Stimulated activated CD8-positive, alpha-beta memory T cell treated with anti-CD3 and anti-CD28 coated beads, Interleukin-12 subunit alpha, Interleukin-12 subunit beta, amount 100 ng/mL, for 24 hours (primary cell): Measurements from ENCODE around the gene SMPD2.

Experiments used
- DNase-seq: peaks from one replicate; pipeline ENCODE4 v3.0.0-alpha.2; 2020; ENCODE audit errors: extremely low read depth

The SMPD2 gene

GRCh38 chr6:109440331-109441068 is at the start of gene SMPD2, which contains the start of gene PPIL6:
Gene SMPD2, plus strand, starts transcription at chr6:109440724. Its CDS starts 398 bp downstream, at chr6:109441122.
Gene PPIL6, minus strand, starts transcription at chr6:109440628. Its CDS starts 38 bp downstream, at chr6:109440590.
- DNase-seq, result peak; percentile 42

- DNase-seq, result no peak
Measured at GRCh38 chr6:109393157-109393885, 47.2 kb upstream of the SMPD2 start.

GRCh38 chr6:109393886-109394281 is 46.6 kb upstream of the SMPD2 start:
- DNase-seq, result no peak

- no peak for DNase-seq
Measured at GRCh38 chr6:109396046-109396718, 44.3 kb upstream of the SMPD2 start.

GRCh38 chr6:109397020-109397419 is 43.5 kb upstream of the SMPD2 start:
- no peak for DNase-seq

- no peak for DNase-seq
Measured at GRCh38 chr6:109406196-109406595, 34.3 kb upstream of the SMPD2 start.

- no peak for DNase-seq
Measured at GRCh38 chr6:109411034-109411433, 29.5 kb upstream of the SMPD2 start.

GRCh38 chr6:109417646-109418045 is 22.9 kb upstream of the SMPD2 start:
- DNase-seq, result no peak

- no peak for DNase-seq
Measured at GRCh38 chr6:109420751-109421150, 19.8 kb upstream of the SMPD2 start.

GRCh38 chr6:109421184-109421583 is 19.3 kb upstream of the SMPD2 start:
- DNase-seq, result no peak

- no peak for DNase-seq
Measured at GRCh38 chr6:109424946-109425345, 15.6 kb upstream of the SMPD2 start.

- DNase-seq, result no peak
Measured at GRCh38 chr6:109428889-109429477, 11.5 kb upstream of the SMPD2 start.

GRCh38 chr6:109429496-109429895 is 11.0 kb upstream of the SMPD2 start:
- no peak for DNase-seq

GRCh38 chr6:109434456-109434855 is 6.1 kb upstream of the SMPD2 start:
- DNase-seq, result no peak

- no peak for DNase-seq
Measured at GRCh38 chr6:109436041-109436440, 4.5 kb upstream of the SMPD2 start.

- DNase-seq, result no peak
Measured at GRCh38 chr6:109441069-109441816, 719 bp downstream of the SMPD2 start.

GRCh38 chr6:109442393-109442924 is 1.9 kb downstream of the SMPD2 start:
- DNase-seq, result no peak

GRCh38 chr6:109443425-109443950 is 3.0 kb downstream of the SMPD2 start:
- no peak for DNase-seq

GRCh38 chr6:109445382-109445781 is 4.9 kb downstream of the SMPD2 start:
- DNase-seq, result no peak

GRCh38 chr6:109446072-109446471 is 5.5 kb downstream of the SMPD2 start:
- DNase-seq, result no peak

- no peak for DNase-seq
Measured at GRCh38 chr6:109446541-109446940, 6.0 kb downstream of the SMPD2 start.
